Erythroblast (primary cell): Measurements from ENCODE around the gene ETS1.

Experiments used
- DNase-seq, 2 experiments: peaks; one replicate each; lab custom pipeline; 2025; lab: John Stamatoyannopoulos, UW
- GATA1 ChIP-seq: IDR thresholded peaks from 2 replicates; pipeline ENCODE4 v1.6.1; 2011; ENCODE audit warnings: low read depth, mild to moderate bottlenecking, control low read depth, low read length, moderate library complexity
- POLR2A ChIP-seq: IDR thresholded peaks from 2 replicates; pipeline ENCODE4 v1.6.1; 2011; ENCODE audit warnings: mild to moderate bottlenecking, low read length

ETS1 gene

DNA sequence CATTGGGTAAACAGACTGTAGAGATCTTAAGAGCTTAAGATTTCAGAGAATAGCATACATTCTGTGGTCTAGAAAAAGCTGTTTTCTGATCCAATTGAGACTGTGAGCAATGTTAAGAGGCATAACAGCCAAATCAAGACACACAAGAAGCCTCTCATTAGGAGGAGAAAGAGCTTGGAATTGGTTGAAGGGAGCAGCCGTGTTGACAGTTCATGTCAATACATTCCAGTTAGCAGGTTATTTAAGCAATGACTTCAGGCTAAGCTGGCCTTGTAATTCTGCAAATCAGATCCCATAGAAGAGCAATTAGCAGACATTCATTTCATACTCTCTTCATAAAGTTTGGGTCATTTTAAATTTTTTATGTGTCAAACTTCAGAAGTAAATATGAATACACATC is 50.9 kb downstream of the ETS1 start:
- DNase-seq: no peak

GRCh38 chr11:128535468-128536457 is 51.6 kb downstream of the ETS1 start:
- TF ChIP-seq GATA1: no peak
- no peak for TF ChIP-seq POLR2A
- DNase-seq: no peak

More for the DNA sequence above, 50.9 kb downstream of the ETS1 start:
- TF ChIP-seq GATA1: no peak

GRCh38 chr11:128533472-128533871 is 53.9 kb downstream of the ETS1 start:
- no peak for TF ChIP-seq POLR2A
- TF ChIP-seq GATA1: no peak
- no peak for DNase-seq

- TF ChIP-seq GATA1 (no peak), POLR2A (no peak)
- DNase-seq: no peak
Measured at GRCh38 chr11:128532572-128533091, 54.7 kb downstream of the ETS1 start.

- DNase-seq: no peak
- no peak for TF ChIP-seq POLR2A
Measured at GRCh38 chr11:128532016-128532571, 55.3 kb downstream of the ETS1 start.

DNA sequence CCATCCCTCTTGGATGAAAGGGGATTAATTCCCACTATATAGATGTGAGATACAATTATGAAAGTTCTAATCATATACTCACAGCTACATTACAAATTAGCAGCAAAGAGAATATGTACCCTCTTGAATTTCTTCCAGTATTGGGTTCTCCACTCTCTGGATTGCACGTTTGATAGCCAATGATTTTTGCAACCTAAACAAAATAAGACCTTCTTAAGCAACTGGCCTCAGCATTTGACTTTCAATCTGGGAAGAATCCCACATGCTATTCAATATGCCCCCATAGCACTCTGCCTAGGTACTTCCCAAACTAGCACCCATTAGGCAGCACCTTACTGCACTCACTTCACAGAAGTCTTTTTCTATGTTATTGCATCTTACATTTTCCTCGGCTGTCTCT is 55.8 kb downstream of the ETS1 start:
- no peak for TF ChIP-seq GATA1
- DNase-seq: no peak

GRCh38 chr11:128530118-128531074 is 57.0 kb downstream of the ETS1 start:
- DNase-seq: no peak

GRCh38 chr11:128528294-128528693 is 59.1 kb downstream of the ETS1 start:
- no peak for TF ChIP-seq GATA1
- no peak for TF ChIP-seq POLR2A
- no peak for DNase-seq

More at GRCh38 chr11:128530118-128531074, 57.0 kb downstream of the ETS1 start:
- TF ChIP-seq GATA1 (no peak), POLR2A (no peak)

- TF ChIP-seq POLR2A (no peak), GATA1 (no peak)
- no peak for DNase-seq
Measured at GRCh38 chr11:128527046-128527445, 60.3 kb downstream of the ETS1 start.

GRCh38 chr11:128525411-128526243 is 61.7 kb downstream of the ETS1 start:
- no peak for DNase-seq

GRCh38 chr11:128524172-128524571 is 63.2 kb downstream of the ETS1 start:
- no peak for DNase-seq
- TF ChIP-seq GATA1 (no peak), POLR2A (no peak)

More at GRCh38 chr11:128525411-128526243, 61.7 kb downstream of the ETS1 start:
- TF ChIP-seq POLR2A (no peak), GATA1 (no peak)

GRCh38 chr11:128523641-128524040 is 63.7 kb downstream of the ETS1 start:
- no peak for DNase-seq
- TF ChIP-seq POLR2A (no peak), GATA1 (no peak)
